GM10266 (cell line): ENCODE data around the gene RBP5.

Source experiments
- DNase-seq: peaks from one replicate; pipeline ENCODE4 v3.0.0; 2012; ENCODE audit errors: extremely low spot score
- TF ChIP-seq, protein P1 (sequence below): IDR thresholded peaks from 2 replicates; pipeline ENCODE4 v1.5.1; 2012; ENCODE audit warnings: mild to moderate bottlenecking, low read depth; ENCODE audit not compliant: control insufficient read depth, insufficient read depth; ENCODE audit errors: missing control alignments

RBP5 gene

DNA sequence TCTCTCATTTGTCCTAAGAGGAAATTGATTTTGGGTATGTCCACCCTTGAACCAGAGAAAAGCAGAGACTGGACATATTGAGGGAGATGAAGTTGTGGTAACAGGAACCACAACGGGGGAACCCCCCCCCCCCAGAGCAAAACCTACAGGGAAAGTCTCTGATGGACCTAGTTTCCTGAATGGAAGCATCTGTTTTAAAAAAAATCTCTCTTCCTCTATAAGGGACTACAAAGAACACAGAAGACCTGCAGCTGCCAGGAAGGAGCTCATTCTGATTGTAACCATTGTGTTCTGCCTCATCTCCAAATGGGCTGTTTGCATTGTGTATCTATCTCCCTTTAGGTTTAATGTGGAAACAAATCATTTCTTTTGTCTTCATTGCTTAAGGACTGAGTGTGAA, 54.7 kb downstream of the RBP5 start:
- DNase-seq, result no peak
- TF ChIP-seq, protein P1, sequence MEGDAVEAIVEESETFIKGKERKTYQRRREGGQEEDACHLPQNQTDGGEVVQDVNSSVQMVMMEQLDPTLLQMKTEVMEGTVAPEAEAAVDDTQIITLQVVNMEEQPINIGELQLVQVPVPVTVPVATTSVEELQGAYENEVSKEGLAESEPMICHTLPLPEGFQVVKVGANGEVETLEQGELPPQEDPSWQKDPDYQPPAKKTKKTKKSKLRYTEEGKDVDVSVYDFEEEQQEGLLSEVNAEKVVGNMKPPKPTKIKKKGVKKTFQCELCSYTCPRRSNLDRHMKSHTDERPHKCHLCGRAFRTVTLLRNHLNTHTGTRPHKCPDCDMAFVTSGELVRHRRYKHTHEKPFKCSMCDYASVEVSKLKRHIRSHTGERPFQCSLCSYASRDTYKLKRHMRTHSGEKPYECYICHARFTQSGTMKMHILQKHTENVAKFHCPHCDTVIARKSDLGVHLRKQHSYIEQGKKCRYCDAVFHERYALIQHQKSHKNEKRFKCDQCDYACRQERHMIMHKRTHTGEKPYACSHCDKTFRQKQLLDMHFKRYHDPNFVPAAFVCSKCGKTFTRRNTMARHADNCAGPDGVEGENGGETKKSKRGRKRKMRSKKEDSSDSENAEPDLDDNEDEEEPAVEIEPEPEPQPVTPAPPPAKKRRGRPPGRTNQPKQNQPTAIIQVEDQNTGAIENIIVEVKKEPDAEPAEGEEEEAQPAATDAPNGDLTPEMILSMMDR, result no peak
